ENCODE results near the gene BAIAP2.

Gene BAIAP2

DNA sequence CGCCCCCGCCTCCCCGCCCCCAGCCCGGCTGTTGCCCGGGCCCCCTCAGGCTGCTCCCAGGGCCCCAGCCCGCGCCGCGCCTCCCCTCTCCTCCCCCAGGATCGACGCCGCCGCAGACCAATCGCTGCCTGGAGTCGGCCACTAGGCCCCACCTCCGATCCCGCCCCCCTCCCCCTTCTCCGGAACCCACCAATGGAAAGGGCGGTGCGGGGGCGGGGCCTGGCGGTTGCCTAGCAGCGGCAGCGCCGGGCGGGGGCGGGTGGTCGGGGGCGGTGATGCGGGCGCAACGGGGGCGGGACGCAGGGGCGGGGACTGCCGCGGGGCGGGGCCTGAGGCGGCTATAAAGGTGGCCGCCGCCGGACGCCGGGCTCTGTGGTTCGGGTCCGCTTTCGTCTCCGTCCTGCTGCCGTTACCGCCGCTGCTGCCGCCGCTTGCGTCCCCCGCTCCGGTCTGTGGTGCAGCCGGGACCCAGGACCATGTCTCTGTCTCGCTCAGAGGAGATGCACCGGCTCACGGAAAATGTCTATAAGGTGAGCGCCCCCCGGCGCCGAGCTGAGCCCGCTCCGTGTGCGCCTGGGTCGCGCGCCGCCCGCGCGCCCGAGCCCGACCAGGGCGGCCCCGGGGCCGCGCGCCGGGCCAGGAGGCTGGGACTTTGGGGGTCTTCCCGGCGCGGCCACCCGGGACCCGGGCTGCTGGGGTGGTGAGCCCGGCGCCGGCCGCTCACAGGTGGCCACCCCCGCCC is at the start of gene BAIAP2:
Gene BAIAP2, plus strand, starts transcription at position 373 of the 742 bp plus-strand sequence. Its CDS starts 104 bp downstream, at position 477.
- peak; percentile 99 for DNase-seq

DNA sequence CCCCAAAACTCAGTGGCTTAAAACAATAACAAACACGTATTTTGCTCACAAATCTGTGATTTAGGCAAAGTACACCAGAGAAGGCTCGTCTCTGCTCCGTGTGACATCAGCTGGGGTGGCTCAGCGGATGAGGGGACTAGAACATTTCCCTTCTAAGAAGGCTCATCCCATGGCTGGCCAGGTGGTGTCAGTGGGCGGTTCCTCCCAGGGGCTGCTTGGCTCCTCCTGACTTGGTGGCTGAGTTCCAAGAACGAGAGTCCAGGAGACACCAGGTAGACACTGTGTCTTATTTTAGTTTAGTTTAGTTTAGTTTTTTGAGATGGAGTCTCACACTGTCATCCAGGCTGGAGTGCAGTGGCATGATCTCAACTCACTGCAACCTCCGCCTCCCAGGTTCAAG is 48.9 kb upstream of the BAIAP2 start:
- DNase-seq = no peak

- DNase-seq = peak; percentile 56
Observed at GRCh38 chr17:80986816-80987475, 48.0 kb upstream of the BAIAP2 start.

DNA sequence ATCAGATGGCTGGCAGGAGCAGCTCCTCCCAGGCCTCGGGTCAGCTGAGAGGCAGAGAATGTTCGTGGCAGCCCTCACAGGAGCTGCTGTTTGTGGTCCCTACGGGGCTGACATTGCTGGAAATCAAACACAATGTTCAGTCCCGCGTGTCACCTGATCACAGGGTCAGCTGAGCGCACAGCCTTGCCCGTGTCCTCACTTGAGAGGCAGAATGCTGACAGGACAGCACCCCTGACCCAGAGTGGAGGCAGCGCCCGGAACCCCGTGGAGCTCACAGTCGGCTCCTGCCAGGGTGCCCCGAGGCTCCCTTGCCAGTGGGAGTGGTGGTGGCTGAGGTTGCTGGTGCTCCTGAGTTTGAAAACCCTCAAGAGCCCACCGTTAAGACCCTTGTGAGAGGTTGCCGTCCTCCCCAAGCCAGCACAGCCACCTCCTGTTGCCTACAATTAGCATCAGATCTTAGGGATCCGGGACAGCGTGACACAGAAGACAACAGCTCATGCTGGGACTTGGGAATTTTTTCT is 47.0 kb upstream of the BAIAP2 start:
- DNase-seq = peak; percentile 54

- DNase-seq = no peak
Observed at GRCh38 chr17:80989586-80989913, 45.4 kb upstream of the BAIAP2 start.

DNA sequence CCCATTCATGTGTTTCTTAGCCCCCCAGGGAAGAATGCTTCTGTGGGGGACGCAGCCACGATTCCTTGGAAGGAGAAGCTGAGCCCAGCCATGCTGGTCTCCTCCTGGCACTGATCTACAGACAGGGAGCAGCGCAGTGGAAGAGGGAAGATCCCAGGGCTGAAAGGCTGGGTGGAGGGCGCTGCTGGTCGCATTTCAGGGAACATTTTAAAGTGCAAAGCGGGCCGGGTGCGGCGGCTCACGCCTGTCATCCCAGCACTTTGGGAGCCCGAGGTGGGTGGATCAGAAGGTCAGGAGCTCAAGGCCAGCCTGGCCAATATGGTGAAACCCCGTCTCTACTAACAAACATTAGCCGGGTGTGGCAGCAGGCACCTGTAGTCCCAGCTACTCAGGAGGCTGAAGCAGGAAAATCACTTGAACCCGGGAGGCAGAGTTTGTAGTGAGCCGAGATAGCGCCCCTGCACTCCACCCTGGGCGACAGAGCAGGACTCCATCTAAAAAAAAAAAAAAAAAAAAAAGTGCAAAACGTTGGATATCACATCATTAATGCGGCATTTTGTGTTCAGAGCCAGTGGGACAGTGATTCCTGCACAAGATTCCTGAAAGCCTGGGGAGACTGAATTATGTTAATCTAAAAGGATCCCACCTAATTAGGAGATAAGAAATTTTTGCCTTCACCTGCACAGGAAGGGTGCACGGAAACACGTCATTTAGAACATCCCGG is 43.9 kb upstream of the BAIAP2 start:
- DNase-seq = peak; percentile 53

DNA sequence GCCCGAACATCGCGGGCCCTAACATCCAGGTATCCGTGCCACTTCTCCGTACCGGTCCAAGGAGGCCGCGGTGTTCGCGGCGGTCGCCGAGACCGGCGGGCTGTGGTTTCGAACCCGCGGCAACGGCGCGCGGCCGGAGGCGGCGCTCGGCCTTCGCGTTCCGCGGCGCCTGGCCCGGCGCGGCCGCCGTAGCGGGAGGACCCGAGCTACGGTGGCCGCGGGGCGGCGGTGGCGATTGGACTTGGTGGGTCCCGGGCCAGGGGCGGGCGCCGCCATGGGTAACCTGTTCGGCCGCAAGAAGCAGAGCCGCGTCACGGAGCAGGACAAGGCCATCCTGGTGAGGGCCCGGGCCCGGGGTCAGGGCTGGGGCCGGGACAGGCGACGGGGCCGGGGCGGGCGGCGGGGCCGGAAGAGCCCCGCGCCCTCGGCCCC is 43.3 kb upstream of the BAIAP2 start, which contains the start of gene CHMP6:
Gene CHMP6, plus strand, starts transcription at position 197 of the 432 bp plus-strand sequence. Its CDS starts 78 bp downstream, at position 275.
- DNase-seq = peak; percentile 81

GRCh38 chr17:80992077-80992947 is 42.6 kb upstream of the BAIAP2 start:
- DNase-seq = peak; percentile 71

DNA sequence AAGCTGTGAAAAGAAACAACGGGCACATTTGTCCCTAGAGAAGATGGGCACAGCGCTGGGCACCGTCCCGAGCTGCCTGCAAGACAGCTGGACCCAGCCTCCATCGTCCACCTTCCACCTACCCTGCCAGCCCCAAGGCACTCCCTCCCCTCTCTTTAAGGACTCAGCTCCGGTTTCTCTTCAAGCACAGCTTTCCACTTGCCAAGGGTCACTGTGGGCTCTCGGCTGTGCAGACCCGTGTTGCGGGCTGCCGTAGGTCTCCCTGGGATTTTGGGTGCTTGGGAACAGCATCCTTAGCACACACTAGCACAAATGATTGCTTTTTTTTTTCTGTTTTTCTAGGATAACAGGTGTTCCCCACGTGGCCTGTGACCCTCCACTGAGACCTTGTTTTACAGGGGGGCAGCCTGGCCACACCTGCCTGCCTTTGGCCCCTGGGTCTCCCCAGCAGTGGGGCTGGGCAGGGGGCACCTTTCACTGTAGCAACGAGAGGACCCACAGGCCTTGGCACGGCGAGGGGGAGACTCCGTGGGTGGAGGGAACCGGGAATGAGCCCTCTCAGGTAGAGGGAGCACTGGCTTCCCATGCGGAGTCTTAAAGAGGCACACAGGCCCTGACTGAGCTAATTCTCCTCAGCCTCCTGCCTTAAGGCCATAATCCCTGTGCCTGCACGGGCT is 41.9 kb upstream of the BAIAP2 start:
- DNase-seq = peak; percentile 54

DNA sequence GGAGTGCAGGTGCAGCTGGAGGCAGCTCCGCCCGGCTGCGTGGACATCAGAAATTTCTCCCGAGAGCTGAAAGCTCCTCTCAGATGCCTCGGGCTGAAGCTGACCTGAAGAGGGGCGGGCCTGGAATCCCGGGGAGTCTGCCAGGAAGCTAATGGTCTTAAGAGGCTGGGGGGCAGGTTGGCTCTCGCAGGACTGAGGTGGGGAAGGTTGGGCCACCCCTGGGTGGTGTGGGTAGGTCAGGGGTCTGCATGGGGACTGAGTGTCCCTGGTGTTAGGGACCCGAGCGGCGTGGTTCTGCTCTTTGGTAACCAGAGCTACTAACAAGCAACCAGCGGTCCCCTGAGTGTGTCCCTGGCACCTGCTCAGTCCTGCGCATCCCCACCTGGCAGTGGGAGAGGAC is 39.8 kb upstream of the BAIAP2 start:
- peak; percentile 54 for DNase-seq

DNA sequence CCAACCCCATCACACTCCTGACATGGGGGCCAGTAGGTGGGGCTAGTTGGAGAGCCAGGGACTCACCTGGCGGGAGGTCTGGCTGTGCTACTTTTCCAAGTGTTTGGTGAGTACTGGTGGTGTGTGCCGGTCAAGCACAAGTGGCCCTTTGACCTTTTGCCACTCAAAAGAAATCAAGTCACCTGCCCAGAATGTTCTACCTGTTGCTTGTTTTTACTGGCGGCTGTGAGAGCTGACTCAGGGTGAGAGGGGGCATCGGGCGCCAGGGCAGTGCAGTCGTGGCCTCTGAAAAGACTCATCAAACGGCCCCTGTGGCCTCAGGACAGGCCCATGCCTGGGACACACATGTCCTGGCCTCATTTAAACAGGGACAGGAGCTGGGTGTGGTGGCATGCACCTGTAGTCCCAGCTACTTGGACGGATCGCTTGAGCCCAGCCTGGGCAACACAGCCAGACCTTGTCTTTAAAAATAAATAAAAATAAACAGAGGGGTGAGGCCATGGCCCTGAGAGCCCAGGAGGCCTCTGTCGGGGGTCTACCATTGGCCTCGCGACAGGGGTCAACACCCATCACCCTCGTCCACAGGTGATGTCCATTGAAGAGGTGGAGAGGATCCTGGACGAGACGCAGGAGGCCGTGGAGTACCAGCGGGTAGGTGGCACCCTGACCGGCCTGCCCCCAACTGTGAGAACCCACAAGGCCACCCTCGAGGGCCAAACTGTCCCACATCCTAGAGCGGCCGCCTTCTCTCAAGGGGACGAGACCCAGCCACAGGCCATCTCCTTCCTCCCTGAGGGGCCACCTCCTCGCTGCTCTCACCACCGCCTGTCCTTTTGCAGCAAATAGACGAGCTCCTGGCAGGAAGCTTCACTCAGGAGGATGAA is 38.3 kb upstream of the BAIAP2 start:
- peak; percentile 50 for DNase-seq

DNA sequence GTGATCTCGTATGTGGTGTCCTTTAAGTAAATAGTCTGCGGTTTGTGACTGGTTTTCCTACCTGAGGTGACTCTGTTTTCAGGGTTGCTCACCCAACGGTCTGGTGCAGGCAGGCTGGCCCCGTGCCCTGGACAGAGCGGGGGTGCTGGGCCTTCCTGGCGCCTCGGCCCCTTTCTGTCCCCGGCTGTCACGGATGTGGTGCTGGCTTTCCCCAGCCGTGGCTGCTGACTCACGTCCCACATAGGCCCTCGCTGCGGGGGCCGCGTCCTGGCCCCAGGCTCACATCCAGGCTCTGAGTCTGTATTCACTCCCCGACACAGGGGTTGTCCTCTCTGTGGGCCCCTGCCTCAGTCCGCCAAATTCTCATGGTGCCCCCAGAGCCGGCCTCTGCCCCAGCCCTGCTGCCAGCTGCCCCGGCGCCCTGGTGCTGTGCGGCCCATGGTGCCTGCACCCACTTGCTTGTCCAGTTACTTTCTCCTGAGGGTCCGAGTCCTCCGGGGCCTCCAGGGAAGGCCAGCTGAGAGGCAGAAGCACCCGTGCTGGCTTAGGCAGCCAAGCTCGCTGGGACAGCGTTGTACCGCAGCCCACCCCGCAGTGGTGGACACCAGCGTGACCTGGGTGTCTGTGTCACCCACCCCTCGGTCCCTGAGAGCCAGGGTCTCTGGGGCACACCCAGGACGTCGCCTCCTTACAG is 37.4 kb upstream of the BAIAP2 start:
- DNase-seq = peak; percentile 55

GRCh38 chr17:80998118-80998747 is 36.7 kb upstream of the BAIAP2 start:
- no peak for DNase-seq

DNA sequence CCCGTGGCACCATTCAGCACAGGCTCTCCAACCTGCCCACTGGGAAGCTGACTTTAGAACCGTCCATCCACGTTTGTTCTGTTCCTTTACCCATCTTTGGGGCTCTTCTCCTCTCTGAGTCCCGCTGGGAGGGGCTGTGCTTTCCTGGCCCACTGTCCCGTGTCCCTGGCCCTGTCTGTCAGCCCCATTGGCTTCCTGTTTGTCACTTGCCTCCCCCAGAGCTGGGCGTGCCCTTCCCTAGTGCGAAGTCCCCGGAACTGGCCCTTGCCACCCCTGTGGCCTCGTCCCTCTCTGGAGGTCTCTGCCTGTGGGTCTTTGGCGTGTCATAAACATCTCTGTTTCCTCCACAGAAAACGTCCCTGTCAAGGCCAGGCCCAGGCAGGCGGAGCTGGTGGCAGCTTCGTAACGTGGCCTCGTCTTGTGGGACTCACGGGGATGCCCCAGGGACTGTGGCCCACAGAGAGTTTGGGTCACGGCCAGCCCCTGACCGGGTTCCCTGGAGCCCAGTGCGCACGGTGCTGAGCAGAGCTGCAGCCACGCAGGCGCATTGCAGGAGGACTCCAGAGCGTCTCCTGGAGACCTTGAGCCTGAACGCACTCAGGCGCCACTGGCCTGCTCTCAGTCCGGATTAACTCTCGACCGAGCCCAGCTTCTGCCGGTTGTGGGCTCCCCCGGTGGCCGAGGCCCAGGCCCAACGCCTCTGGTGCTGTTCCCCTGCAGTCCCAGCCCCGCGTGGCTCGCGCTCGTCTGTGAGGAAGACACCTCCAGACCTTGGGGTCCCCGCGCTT is 36.0 kb upstream of the BAIAP2 start:
- peak; percentile 52 for DNase-seq

GRCh38 chr17:80999536-81000333 is 35.2 kb upstream of the BAIAP2 start:
- peak; percentile 54 for DNase-seq

- DNase-seq = peak; percentile 54
Observed at GRCh38 chr17:81000334-81000630, 34.7 kb upstream of the BAIAP2 start.

DNA sequence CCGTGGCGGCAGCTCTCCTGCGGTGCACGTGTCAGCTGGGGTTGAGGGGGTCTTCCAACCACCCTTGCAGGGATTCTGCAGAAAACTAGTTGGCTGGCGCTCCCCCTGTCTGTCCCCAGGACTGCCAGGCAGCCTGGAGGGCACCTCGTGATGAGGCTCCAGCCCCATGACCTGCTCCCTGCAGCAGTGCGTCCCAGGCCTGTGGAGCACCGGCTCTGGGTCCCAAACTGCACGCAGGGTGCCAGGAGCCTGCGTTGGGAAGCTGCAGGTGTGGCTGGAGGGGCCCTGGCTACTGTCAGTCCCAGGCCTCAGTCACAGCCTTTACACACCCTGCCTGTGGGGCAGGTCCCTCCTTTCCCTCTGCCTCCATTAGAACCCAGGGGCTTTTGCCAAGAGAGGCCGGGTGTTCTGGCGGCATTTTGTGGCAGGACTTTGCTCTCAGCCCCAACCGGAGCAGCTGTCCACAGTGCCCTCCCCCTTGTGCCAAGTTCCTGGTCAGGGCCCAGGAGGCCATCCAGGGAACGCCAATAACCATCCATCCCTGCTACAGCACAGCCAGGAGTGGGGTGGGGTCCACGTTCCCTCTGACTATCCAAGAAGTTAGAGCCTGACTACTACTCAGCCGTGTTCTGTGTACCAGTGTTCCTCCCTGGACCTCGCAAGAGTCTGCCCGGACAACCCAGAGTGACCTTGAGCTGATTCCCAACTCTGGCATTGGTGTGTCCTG is 34.2 kb upstream of the BAIAP2 start:
- DNase-seq = peak; percentile 54
